Measurements from ENCODE around the gene CDH2. TPM values are rescaled to one million over a fixed set of nuclear protein-coding genes. Genes with fewer than 3 reads are reported as not detected.

Gene CDH2
- total RNA-seq, 4 donors from 2014 or later: 0.13 to 0.95 (median 0.64) TPM

DNA sequence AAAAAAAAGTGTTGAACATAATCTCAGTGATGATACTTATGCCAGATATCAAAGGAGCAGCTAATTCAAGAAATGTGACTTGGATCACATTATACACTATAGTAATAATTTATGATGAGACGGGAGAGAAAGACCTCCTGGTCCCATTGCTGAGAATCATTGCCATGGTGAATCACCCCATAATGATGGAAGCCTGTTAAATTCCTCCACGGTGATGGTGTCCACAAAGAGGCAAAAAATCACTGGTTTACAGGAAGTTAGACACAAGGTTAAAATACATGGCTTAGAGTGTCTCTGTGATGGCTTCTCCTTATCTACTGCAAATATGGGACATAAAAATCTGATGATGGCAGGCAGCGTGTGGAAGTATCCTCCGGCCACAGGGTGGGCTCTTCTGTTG lies 210.0 kb downstream of the CDH2 start:
- WGBS, 2 donors: 86 to 94% methylated on average over 4 of the region's 4 CpGs
- intact Hi-C loops (cut with DNase I; ENCODE audit: low total_unique reads): no loop called here

DNA sequence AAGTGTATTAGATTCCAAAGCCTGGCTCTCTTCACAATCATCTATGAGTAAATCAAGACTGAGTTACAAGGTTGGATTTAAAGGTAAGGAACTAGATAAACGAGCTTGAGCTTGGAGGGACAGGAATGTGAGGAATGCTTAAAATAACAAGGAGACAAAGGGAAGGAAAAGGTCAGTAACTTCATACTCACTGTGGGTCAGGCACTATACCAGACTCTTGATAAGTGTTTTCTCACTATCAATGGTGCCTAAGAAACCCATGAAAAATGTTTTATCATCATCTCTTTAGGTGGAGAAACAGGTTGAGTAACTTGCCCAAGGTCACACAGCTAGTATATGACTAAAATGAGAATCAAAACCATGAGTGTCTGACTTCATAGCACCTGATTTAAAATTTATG lies 212.1 kb downstream of the CDH2 start:
- 10 to 38% methylated on average over 1 of the region's 1 CpG for WGBS, 2 donors
- no peak for DNase-seq (ENCODE audit: low spot score in 2 of 2)
- no peak for TF ChIP-seq POLR2A (IDR thresholded peaks at IDR 0.05)
- TF ChIP-seq, protein P1, sequence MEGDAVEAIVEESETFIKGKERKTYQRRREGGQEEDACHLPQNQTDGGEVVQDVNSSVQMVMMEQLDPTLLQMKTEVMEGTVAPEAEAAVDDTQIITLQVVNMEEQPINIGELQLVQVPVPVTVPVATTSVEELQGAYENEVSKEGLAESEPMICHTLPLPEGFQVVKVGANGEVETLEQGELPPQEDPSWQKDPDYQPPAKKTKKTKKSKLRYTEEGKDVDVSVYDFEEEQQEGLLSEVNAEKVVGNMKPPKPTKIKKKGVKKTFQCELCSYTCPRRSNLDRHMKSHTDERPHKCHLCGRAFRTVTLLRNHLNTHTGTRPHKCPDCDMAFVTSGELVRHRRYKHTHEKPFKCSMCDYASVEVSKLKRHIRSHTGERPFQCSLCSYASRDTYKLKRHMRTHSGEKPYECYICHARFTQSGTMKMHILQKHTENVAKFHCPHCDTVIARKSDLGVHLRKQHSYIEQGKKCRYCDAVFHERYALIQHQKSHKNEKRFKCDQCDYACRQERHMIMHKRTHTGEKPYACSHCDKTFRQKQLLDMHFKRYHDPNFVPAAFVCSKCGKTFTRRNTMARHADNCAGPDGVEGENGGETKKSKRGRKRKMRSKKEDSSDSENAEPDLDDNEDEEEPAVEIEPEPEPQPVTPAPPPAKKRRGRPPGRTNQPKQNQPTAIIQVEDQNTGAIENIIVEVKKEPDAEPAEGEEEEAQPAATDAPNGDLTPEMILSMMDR (IDR thresholded peaks at IDR 0.05): no peak
- no peak overlapping the region for H3K4me3 ChIP-seq (ENCODE audit: low read depth, poor library complexity, severe bottlenecking)
- intact Hi-C loops (cut with DNase I; ENCODE audit: low total_unique reads): no loop called here

More for the DNA sequence above, 210.0 kb downstream of the CDH2 start:
- H3K4me3 ChIP-seq (ENCODE audit: low read depth, poor library complexity, severe bottlenecking): no peak overlapping the region
- no peak for DNase-seq (ENCODE audit: low spot score in 2 of 2)
- no peak for TF ChIP-seq POLR2A (IDR thresholded peaks at IDR 0.05)
- TF ChIP-seq, protein P1 (IDR thresholded peaks at IDR 0.05): no peak

DNA sequence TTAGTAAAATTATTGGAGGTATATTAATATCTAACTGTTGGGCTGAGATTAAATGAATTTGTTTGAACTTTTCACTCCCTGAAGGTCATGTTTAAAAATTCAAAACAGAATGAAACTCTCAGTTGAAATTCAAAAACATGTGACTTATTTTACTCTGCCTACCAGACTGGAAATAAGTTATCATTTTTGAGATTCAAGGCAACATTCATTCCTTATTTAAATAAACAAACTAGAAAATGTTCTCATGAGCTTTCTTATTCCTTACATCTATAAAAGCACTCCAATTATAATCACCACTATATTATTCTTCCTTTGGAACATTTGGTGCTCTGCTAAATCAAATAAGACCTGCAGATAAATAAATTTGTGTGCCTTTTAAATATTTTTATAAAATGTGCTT lies 217.8 kb downstream of the CDH2 start:
- TF ChIP-seq, protein P1 (IDR thresholded peaks at IDR 0.05): no peak
- TF ChIP-seq POLR2A (IDR thresholded peaks at IDR 0.05): no peak
- intact Hi-C loops (cut with DNase I; ENCODE audit: low total_unique reads): no loop called here
- DNase-seq (ENCODE audit: low spot score in 2 of 2): no peak
- no peak overlapping the region for H3K4me3 ChIP-seq (ENCODE audit: low read depth, poor library complexity, severe bottlenecking)

DNA sequence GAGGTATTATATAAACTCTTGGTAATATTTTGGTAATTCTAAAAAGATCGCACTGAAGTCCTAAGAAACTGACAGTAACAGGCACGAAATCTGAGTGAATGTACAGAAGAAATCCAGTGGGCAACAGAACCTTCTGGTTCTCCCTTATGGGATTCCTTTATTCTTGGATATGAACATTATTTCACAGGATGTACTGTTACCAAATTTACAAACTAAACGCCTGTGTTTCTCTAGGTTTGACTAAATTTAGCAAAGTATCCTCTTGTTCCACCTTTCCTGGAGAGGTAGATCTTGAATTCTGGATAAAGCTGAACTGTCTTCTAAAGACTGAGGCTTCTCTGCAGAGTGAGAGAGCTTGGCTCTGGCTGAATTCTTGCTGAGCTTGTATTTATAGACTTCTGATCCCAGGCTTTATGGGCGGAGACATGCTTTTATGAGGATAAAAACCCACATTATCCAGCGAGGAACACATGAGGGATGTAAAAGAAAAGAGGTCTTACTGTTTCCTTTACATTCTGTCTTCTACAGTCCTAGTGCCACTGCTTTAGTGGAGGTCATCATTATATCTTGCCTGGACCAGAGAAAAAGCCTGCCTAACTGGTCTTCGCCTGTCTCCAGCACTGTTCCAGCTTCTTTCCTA lies 220.8 kb downstream of the CDH2 start:
- DNase-seq (ENCODE audit: low spot score in 2 of 2): no peak
- no peak overlapping the region for H3K4me3 ChIP-seq (ENCODE audit: low read depth, poor library complexity, severe bottlenecking)
- TF ChIP-seq, protein P1 (IDR thresholded peaks at IDR 0.05): no peak
- no peak for TF ChIP-seq POLR2A (IDR thresholded peaks at IDR 0.05)
- WGBS, 2 donors: 63 to 68% methylated on average over 6 of the region's 6 CpGs
- intact Hi-C loops (cut with DNase I; ENCODE audit: low total_unique reads): no loop called here

DNA sequence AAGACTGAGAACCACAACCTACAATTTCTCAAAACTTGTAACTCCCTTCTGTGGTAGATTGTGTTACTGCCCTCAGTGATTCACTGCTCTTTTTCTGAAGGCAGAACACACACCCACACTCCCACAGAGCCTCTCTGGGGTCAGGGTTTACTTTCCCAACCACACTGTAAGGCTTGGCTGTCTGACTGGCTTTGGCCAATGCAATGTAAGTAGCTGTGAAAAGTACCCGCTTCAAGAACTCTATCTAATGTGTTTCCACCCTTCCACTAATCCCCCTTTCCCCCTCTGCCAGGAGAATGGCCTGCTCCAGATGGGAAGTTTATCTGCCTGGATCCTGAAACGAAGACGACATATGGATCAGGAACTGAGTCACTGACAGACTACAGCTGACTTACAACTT lies 222.7 kb downstream of the CDH2 start:
- H3K4me3 ChIP-seq (ENCODE audit: low read depth, poor library complexity, severe bottlenecking): no peak overlapping the region
- intact Hi-C loops (cut with DNase I; ENCODE audit: low total_unique reads): no loop called here
- DNase-seq (ENCODE audit: low spot score in 2 of 2): no peak
- TF ChIP-seq POLR2A (IDR thresholded peaks at IDR 0.05): no peak
- TF ChIP-seq, protein P1 (IDR thresholded peaks at IDR 0.05): no peak
- WGBS, 2 donors: 83 to 86% methylated on average over 3 of the region's 3 CpGs

DNA sequence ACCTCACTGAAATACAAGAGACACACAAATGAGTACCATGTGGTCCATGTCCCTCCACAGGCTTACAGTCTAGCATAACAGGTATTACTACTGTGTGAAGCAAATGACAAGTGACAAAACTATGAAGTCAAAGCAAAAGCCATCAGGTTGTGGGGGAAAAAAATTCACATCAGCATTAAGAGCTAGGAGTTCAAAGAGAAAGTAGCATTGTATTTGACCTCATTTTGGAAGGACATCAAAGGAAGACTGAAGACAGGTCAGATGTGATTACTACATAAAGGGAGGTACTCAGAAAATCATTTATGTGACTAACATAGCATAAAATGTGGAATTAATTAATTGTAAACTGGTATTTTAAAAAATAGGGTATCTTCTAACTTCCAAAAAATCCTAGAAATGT lies 224.2 kb downstream of the CDH2 start:
- TF ChIP-seq, protein P1 (IDR thresholded peaks at IDR 0.05): no peak
- TF ChIP-seq POLR2A (IDR thresholded peaks at IDR 0.05): no peak
- DNase-seq (ENCODE audit: low spot score in 2 of 2): no peak
- intact Hi-C loops (cut with DNase I; ENCODE audit: low total_unique reads): no loop called here
- H3K4me3 ChIP-seq (ENCODE audit: low read depth, poor library complexity, severe bottlenecking): no peak overlapping the region

Data from lower leg skin (tissue), 4 donors.